HepG2 (cell line): ENCODE measurements around the gene ALDOA. TPM values are rescaled to one million over a fixed set of nuclear protein-coding genes. Genes with fewer than 3 reads are reported as not detected.

ENCODE experiments used
- ARNTL ChIP-seq: sonication (generic); formaldehyde crosslinking; IDR thresholded peaks from 2 replicates; pipeline ENCODE4 v1.4.0; 2020; ENCODE audit warnings: mild to moderate bottlenecking, missing genetic modification reagents
- ERF ChIP-seq: IDR thresholded peaks from 2 replicates; pipeline ENCODE4 v1.6.1; 2018; ENCODE audit warnings: missing biosample characterization, missing genetic modification reagents
- HOXA3 ChIP-seq: sonication (generic); formaldehyde crosslinking; IDR thresholded peaks from 2 replicates; pipeline ENCODE4 v1.5.0; 2020; ENCODE audit warnings: missing genetic modification reagents
- IRX3 ChIP-seq: sonication (generic); formaldehyde crosslinking; IDR thresholded peaks from 2 replicates; pipeline ENCODE4 v1.8.1; 2023; ENCODE audit warnings: mild to moderate bottlenecking, low read depth, missing genetic modification reagents, borderline replicate concordance
- MTA1 ChIP-seq: sonication (generic); formaldehyde crosslinking; IDR thresholded peaks from 2 replicates; pipeline ENCODE4 v1.4.0; 2020; ENCODE audit warnings: missing genetic modification reagents, mild to moderate bottlenecking, borderline replicate concordance
- PHF8 ChIP-seq: sonication (generic); formaldehyde crosslinking; IDR thresholded peaks from 2 replicates; pipeline ENCODE4 v1.5.0; 2020; ENCODE audit warnings: missing genetic modification reagents
- SKI ChIP-seq: fragments of 450-650 bp; IDR thresholded peaks from one replicate; pipeline ENCODE4 v1.6.1; 2018; ENCODE audit warnings: mild to moderate bottlenecking; ENCODE audit not compliant: partially characterized antibody
- SNRNP70 ChIP-seq: fragments of 200-400 bp; formaldehyde crosslinking; IDR thresholded peaks from 2 replicates; pipeline ENCODE4 v1.6.1; 2017; ENCODE audit warnings: mild to moderate bottlenecking, low read depth, low read length, moderate library complexity
- ZNF329 ChIP-seq: sonication (generic); formaldehyde crosslinking; IDR thresholded peaks from 2 replicates; pipeline ENCODE4 v1.9.0; 2021; ENCODE audit warnings: low read depth, mild to moderate bottlenecking, missing genetic modification reagents
- ZNF362 ChIP-seq: sonication (generic); formaldehyde crosslinking; IDR thresholded peaks from 2 replicates; pipeline ENCODE4 v1.4.0; 2020; ENCODE audit warnings: missing genetic modification reagents, mild to moderate bottlenecking, borderline replicate concordance
- ZNF512 ChIP-seq: sonication (generic); formaldehyde crosslinking; IDR thresholded peaks from 2 replicates; pipeline ENCODE4 v1.4.0; 2020; ENCODE audit warnings: mild to moderate bottlenecking, missing genetic modification reagents
- ZNF552 ChIP-seq: sonication (generic); formaldehyde crosslinking; IDR thresholded peaks from 2 replicates; pipeline ENCODE4 v1.9.0; 2022; ENCODE audit warnings: missing genetic modification reagents, mild to moderate bottlenecking, borderline replicate concordance
- ZNF652 ChIP-seq: IDR thresholded peaks from 2 replicates; pipeline ENCODE4 v1.6.1; 2016; ENCODE audit warnings: low read depth, borderline replicate concordance
- ZNF724P ChIP-seq: sonication (generic); formaldehyde crosslinking; IDR thresholded peaks from 2 replicates; pipeline ENCODE4 v1.8.0; 2022; ENCODE audit warnings: missing genetic modification reagents, borderline replicate concordance
- ZSCAN9 ChIP-seq: IDR thresholded peaks from 2 replicates; pipeline ENCODE4 v1.6.1; 2016; ENCODE audit warnings: borderline replicate concordance
- polyA plus RNA-seq, 8 experiments: library from polyadenylated mRNA; depleted of rRNA in 3 of 8; stranded (reverse) in 7 of 8; unstranded in 1 of 8; fragments of >200 nt; fragmentation: Illumina TruSeq in 4 of 8; extraction: Trizol in 4 of 8; gene quantifications; 2 replicates each; pipeline versions ENCODE4 v1.2.1 to v1.2.3, GENCODE V29; 2011 to 2016; ENCODE audit warnings: low read depth in 4 of 8, missing spikeins in 1 of 8, mixed read lengths in 1 of 8; ENCODE audit not compliant: insufficient read depth in 1 of 8
- total RNA-seq, 5 experiments: library from RNA; depleted of rRNA; stranded (reverse); fragments of >200 nt; fragmentation: Illumina TruSeq; extraction: Trizol; gene quantifications; 2 replicates each; pipeline ENCODE4 v1.2.3, GENCODE V29; 2016; ENCODE audit warnings: low read depth in 1 of 5
- TF ChIP-seq, protein P1 (sequence below): sonication (generic); formaldehyde crosslinking; IDR thresholded peaks from 2 replicates; pipeline ENCODE4 v1.4.0; 2020; ENCODE audit warnings: missing genetic modification reagents
- TF ChIP-seq, protein P2 (sequence below): sonication (generic); formaldehyde crosslinking; IDR thresholded peaks from 2 replicates; pipeline ENCODE4 v1.4.0; 2020; ENCODE audit warnings: missing genetic modification reagents, borderline replicate concordance
- TF ChIP-seq, protein P3 (sequence below): IDR thresholded peaks from 2 replicates; pipeline ENCODE4 v1.6.1; 2016

The ALDOA gene
- total and polyA plus RNA-seq, 2 of the 13 experiments (the other 11 are each of a cell fraction or from before 2014, with no cell fraction given), result 925 to 1,884 TPM

DNA sequence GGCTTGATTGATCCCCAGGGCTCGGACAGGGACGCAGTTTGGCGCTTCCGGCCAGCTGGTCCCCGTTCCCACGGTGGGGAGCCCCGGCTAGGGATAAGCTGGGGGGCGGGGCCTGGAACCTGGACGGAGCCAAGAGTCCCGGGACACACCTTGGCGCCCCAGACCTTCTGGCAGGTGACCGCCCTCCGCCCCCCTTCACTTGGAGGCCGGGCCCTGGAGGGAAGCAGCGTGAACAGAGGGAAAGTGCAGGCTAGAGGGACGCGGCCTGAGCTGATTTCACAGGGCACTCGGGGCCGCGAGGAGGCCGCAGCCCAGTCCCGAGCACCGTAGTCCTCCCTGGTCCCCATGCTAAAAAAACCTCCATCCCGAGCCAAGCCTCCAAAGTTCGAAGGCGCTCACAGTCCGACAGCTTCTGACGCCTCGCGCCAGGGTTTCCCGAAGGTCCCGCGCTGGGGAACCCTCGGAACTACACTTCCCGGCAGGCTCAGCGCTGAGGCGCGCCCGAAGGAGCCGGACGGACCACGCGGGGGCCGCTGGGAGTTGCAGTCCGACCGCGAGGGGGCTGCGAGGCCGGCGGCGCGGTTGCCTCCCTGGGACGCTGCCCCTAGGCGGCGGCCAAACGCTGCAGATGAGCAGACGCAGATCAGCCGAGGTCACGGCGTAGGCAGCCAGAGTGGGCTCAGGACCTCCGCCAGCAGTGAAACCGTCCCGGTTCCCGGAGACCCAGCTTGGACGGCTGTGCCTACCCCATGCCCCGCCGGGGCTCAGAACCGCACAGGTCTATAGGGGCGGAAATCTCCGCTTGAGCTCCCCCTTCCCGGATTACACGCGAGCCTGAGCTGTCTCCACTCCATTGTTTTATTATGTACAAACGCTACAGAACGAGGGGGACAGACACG, 26.2 kb downstream of the ALDOA start, which contains the start of gene TBX6 (continued):
- TF ChIP-seq, protein P1, sequence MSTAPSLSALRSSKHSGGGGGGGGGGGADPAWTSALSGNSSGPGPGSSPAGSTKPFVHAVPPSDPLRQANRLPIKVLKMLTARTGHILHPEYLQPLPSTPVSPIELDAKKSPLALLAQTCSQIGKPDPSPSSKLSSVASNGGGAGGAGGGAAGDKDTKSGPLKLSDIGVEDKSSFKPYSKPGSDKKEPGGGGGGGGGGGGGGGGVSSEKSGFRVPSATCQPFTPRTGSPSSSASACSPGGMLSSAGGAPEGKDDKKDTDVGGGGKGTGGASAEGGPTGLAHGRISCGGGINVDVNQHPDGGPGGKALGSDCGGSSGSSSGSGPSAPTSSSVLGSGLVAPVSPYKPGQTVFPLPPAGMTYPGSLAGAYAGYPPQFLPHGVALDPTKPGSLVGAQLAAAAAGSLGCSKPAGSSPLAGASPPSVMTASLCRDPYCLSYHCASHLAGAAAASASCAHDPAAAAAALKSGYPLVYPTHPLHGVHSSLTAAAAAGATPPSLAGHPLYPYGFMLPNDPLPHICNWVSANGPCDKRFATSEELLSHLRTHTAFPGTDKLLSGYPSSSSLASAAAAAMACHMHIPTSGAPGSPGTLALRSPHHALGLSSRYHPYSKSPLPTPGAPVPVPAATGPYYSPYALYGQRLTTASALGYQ (CRISPR knock-in tag), result peak; percentile 13; the same call in 1 of the 2 replicates
- no peak; the same call in 1 of the 2 replicates for TF ChIP-seq ZSCAN9
- peak; percentile 46 for TF ChIP-seq SKI
- TF ChIP-seq IRX3, result no peak
- TF ChIP-seq ZNF512 (CRISPR knock-in tag), result no peak
- no peak for TF ChIP-seq ZNF652 (CRISPR knock-in tag)
- TF ChIP-seq ZNF724P (CRISPR knock-in tag), result no peak; the same call in 1 of the 2 replicates
- TF ChIP-seq SNRNP70, result no peak
- TF ChIP-seq, protein P2, sequence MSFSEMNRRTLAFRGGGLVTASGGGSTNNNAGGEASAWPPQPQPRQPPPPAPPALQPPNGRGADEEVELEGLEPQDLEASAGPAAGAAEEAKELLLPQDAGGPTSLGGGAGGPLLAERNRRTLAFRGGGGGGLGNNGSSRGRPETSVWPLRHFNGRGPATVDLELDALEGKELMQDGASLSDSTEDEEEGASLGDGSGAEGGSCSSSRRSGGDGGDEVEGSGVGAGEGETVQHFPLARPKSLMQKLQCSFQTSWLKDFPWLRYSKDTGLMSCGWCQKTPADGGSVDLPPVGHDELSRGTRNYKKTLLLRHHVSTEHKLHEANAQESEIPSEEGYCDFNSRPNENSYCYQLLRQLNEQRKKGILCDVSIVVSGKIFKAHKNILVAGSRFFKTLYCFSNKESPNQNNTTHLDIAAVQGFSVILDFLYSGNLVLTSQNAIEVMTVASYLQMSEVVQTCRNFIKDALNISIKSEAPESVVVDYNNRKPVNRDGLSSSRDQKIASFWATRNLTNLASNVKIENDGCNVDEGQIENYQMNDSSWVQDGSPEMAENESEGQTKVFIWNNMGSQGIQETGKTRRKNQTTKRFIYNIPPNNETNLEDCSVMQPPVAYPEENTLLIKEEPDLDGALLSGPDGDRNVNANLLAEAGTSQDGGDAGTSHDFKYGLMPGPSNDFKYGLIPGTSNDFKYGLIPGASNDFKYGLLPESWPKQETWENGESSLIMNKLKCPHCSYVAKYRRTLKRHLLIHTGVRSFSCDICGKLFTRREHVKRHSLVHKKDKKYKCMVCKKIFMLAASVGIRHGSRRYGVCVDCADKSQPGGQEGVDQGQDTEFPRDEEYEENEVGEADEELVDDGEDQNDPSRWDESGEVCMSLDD (CRISPR knock-in tag), result no peak; the same call in 1 of the 2 replicates
- TF ChIP-seq PHF8 (CRISPR knock-in tag), result peak; percentile 76
- TF ChIP-seq ARNTL (CRISPR knock-in tag), result no peak; the same call in 1 of the 2 replicates
- no peak for TF ChIP-seq ZNF552 (CRISPR knock-in tag)
- 0 out of 2 replicates have a peak, but pooled peaks have one; percentile 26 for TF ChIP-seq ZNF329 (CRISPR knock-in tag)
- TF ChIP-seq MTA1, result no peak
- TF ChIP-seq, protein P3, sequence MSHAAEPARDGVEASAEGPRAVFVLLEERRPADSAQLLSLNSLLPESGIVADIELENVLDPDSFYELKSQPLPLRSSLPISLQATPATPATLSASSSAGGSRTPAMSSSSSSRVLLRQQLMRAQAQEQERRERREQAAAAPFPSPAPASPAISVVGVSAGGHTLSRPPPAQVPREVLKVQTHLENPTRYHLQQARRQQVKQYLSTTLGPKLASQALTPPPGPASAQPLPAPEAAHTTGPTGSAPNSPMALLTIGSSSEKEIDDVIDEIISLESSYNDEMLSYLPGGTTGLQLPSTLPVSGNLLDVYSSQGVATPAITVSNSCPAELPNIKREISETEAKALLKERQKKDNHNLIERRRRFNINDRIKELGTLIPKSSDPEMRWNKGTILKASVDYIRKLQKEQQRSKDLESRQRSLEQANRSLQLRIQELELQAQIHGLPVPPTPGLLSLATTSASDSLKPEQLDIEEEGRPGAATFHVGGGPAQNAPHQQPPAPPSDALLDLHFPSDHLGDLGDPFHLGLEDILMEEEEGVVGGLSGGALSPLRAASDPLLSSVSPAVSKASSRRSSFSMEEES (CRISPR knock-in tag), result no peak
- no peak for TF ChIP-seq ZNF362 (CRISPR knock-in tag)
- TF ChIP-seq HOXA3 (CRISPR knock-in tag), result peak; percentile 88
- TF ChIP-seq ERF (CRISPR knock-in tag), result peak; percentile 59; the same call in 1 of the 2 replicates
